SH-SY5Y (cell line): ENCODE data around the gene ZNF526.

Experiments
- GATA2 ChIP-seq: IDR thresholded peaks from 2 replicates; pipeline ENCODE4 v1.6.1; 2011; ENCODE audit warnings: mild to moderate bottlenecking, low read depth, low read length
- GATA3 ChIP-seq: IDR thresholded peaks from 2 replicates; pipeline ENCODE4 v1.6.1; 2011; ENCODE audit warnings: low read depth, mild to moderate bottlenecking, low read length, moderate library complexity

DNA sequence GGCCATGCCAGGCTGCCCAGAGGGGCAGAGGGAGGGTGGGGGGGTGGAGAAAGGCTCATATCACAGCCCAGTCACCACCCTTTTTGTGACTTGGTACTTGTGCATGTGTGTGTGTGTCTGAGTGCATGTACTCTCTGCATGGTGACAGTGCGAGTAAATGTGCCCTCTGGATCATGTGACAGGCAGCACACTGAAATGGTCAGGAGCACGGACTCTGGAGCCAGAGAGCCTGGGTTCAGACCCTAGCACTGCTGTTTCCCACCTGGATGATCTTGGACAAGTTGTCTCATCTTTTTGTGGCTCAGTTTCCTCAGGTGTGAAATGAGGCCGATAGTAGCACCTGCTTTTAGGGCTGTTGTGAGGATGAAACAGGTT lies 50.9 kb downstream of the ZNF526 start:
- TF ChIP-seq GATA2, result no peak
- no peak for TF ChIP-seq GATA3
